ENCODE data around the gene RMRP. TPM values are rescaled to one million over a fixed set of nuclear protein-coding genes. Genes with fewer than 3 reads are reported as not detected.

Gene RMRP
- total RNA-seq, 1 donor from 2014 or later, result 15,747 TPM

GRCh38 chr9:35688558-35689541, 31.0 kb upstream of the RMRP start:
- no peak for ATAC-seq
- no peak for DNase-seq (ENCODE audit: missing footprints)
- intact Hi-C loops (cut with DNase I), result no loop called here

GRCh38 chr9:35687972-35688557, 30.2 kb upstream of the RMRP start:
- intact Hi-C loops (cut with DNase I), result no loop called here
- no peak for ATAC-seq
- DNase-seq (ENCODE audit: missing footprints), result no peak

DNA sequence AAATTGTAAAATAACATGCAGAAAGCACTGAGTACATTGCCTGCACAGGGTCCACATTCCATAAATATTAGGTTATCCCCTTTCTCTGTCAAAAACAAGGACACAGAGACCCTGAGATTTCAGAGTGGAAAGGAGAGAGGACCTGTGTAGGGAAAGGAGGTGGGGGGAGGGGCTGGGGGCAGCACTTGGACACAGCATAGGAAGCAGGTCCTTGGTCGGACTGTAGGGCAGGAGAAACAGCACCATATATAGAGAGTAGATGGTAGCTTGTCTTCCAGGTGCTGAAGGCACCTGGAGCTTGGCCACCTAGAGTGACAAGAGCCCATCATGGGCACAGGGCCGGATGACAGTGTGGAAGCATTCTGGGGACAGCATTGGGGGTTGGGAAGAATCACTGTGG, 29.5 kb upstream of the RMRP start:
- intact Hi-C loops (cut with DNase I), result no loop called here
- ATAC-seq, result no peak
- DNase-seq (ENCODE audit: missing footprints), result no peak

DNA sequence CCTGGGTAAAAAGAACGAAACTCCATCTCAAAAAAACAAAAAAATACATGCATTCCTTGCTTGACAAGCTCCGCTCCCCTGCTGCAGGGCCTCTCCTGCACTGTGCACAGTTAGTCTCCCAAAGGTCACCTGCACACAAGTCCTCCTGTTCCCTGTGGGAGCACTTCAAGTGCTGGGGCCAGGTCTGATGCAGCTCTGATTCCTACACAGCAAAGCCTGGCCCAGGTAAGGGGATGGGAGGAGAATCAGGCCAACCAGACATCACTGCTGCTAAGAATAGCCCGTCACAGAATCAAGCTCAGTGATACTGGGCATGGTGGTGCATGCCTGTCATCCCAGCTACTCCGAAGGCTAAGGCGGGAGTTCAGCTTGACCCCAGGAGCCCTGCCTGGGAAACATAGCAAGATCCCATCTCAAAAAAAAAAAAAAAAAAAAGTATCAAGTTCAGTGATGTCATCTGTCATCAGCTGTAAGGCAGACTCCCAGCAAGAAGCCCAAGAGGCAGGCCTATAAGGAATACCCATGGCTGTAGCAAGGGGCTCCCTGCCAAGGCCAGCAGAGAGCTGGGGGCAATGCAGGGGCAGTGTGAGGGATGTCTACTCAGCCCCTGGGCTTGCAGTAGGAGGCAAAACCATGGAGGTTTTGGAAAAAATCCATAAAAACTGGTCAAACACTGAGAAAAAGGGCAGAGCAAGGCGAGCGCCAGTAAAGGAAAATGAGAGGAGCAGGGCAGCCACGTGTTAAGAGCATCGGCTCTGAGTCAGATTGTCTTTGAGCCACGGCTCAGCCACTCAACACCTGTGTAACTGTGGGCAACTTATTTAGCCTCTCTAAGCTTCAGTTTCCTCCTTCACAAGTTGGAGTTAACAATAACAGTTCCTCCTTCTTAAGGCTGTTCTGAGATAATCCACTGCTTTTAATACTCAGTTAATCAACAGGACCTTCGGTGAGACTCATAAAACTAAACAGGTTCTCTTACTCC, 28.7 kb upstream of the RMRP start:
- no peak for DNase-seq (ENCODE audit: missing footprints)
- ATAC-seq, result peak; percentile 30
- intact Hi-C loops (cut with DNase I), result no loop called here

- no peak for DNase-seq (ENCODE audit: missing footprints)
- ATAC-seq, result no peak
- intact Hi-C loops (cut with DNase I), result no loop called here
Observed at GRCh38 chr9:35685506-35685905, 27.7 kb upstream of the RMRP start.

DNA sequence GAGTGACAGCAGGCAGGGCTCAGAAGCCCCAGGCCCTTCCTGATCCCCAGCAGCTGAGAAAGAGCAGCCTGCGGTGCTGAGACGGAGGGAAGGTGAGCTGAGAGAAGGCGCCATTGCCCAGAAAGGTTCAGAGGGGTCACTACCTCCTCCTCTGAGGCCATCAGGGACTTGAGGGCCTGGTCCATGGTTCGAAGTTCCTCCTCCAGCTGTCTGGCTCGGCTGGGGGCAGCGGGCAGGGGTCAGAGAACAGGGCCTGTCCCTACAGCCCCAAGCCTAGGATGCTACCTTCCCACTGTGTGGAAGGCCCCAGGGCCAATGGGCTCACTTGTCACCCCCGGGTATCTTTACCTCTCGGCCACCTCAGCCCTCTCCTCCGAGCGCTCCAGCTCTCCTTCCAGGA, 27.1 kb upstream of the RMRP start:
- DNase-seq (ENCODE audit: missing footprints), result no peak
- ATAC-seq, result no peak
- intact Hi-C loops (cut with DNase I), result no loop called here

- intact Hi-C loops (cut with DNase I), result no loop called here
- DNase-seq (ENCODE audit: missing footprints), result no peak
- no peak for ATAC-seq
Observed at GRCh38 chr9:35683323-35683722, 25.5 kb upstream of the RMRP start.

- DNase-seq (ENCODE audit: missing footprints), result no peak
- ATAC-seq, result no peak
- intact Hi-C loops (cut with DNase I), result no loop called here
Observed at GRCh38 chr9:35682520-35683315, 24.9 kb upstream of the RMRP start.

DNA sequence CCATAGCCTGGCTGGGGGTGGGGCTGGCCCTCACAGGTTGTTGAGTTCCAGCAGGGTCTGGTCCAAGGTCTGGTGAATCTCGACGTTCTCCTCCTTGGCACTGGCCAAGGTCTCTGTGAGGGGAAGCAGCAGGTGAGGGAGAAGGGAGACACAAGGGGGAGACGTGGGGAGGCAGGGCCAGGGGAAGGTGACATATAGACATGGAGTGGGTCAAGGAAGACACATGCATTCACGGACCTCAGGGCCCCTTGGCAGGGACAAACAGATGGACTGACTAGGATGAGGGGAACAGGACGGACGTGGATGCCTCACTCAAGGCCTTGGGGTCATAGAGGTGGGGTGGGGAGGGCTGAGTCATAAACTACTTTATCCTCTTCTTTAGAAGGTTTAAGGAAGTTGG, 24.2 kb upstream of the RMRP start:
- ATAC-seq, result no peak
- intact Hi-C loops (cut with DNase I), result no loop called here
- DNase-seq (ENCODE audit: missing footprints), result no peak

- DNase-seq (ENCODE audit: missing footprints) (no peak), ATAC-seq (no peak)
- intact Hi-C loops (cut with DNase I), result no loop called here
Observed at GRCh38 chr9:35681341-35682002, 23.7 kb upstream of the RMRP start.

DNA sequence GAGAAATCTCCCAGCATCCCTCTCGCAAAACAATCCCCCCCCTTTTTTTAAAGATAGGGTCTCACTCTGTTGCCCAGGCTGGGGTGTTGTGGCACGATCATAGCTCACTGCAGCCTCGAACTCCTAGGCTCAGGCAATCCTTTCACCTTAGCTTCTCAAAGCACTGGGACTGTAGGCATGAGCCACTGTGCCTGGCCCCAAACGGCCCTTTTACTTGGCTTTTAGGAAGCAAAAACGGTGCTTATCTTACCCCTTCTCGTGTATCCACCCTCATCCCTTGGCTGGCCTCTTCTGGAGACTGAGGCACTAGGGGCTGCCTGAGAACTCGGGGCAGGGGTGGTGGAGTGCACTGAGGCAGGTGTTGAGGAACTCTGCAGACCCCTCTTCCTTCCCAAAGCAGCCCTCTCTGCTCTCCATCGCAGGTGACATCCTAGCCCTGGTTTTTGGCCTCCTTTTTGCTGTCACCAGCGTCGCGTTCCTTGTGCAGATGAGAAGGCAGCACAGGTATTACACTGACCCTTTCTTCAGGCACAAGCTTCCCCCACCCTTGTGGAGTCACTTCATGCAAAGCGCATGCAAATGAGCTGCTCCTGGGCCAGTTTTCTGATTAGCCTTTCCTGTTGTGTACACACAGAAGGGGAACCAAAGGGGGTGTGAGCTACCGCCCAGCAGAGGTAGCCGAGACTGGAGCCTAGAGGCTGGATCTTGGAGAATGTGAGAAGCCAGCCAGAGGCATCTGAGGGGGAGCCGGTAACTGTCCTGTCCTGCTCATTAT, 22.7 kb upstream of the RMRP start:
- ATAC-seq (no peak), DNase-seq (ENCODE audit: missing footprints) (no peak)
- intact Hi-C loops (cut with DNase I), result no loop called here

DNA sequence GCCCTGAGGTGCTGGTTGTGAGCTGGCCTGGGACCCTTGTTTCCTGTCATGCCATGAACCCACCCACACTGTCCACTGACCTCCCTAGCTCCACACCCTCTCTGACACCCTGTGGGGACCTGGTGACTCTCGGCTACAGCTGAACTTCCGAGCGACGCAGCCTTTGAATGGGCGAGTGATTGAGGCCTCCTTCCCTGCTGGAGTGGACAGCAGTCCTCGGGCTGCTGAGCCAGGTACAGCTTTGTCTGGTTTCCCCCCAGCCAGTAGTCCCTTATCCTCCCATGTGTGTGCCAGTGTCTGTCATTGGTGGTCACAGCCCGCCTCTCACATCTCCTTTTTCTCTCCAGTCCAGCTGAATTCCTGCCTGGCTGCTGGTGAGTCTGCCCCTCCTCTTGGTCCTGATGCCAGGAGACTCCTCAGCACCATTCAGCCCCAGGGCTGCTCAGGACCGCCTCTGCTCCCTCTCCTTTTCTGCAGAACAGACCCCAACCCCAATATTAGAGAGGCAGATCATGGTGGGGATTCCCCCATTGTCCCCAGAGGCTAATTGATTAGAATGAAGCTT, 22.0 kb upstream of the RMRP start:
- intact Hi-C loops (cut with DNase I), result no loop called here
- DNase-seq (ENCODE audit: missing footprints) (no peak), ATAC-seq (no peak)

DNA sequence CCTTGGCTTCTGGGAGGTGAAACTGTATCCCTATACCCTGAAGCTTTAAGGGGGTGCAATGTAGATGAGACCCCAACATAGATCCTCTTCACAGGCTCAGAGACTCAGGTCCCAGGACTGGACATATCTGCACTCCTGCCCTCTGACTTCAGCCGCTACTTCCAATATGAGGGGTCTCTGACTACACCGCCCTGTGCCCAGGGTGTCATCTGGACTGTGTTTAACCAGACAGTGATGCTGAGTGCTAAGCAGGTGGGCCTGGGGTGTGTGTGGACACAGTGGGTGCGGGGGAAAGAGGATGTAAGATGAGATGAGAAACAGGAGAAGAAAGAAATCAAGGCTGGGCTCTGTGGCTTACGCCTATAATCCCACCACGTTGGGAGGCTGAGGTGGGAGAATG, 21.3 kb upstream of the RMRP start:
- DNase-seq (ENCODE audit: missing footprints) (no peak), ATAC-seq (no peak)
- intact Hi-C loops (cut with DNase I), result no loop called here

DNA sequence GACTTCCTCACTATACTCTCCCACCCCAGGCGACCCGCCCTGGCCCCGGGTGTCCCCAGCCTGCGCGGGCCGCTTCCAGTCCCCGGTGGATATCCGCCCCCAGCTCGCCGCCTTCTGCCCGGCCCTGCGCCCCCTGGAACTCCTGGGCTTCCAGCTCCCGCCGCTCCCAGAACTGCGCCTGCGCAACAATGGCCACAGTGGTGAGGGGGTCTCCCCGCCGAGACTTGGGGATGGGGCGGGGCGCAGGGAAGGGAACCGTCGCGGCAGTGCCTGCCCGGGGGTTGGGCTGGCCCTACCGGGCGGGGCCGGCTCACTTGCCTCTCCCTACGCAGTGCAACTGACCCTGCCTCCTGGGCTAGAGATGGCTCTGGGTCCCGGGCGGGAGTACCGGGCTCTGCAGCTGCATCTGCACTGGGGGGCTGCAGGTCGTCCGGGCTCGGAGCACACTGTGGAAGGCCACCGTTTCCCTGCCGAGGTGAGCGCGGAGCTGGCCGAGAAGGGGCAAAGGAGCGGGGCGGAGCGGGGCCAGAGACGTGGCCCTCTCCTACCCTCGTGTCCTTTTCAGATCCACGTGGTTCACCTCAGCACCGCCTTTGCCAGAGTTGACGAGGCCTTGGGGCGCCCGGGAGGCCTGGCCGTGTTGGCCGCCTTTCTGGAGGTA, 18.0 kb upstream of the RMRP start:
- intact Hi-C loops (cut with DNase I), result no loop called here
- peak; percentile 62 for ATAC-seq
- DNase-seq (ENCODE audit: missing footprints), result peak; percentile 65

DNA sequence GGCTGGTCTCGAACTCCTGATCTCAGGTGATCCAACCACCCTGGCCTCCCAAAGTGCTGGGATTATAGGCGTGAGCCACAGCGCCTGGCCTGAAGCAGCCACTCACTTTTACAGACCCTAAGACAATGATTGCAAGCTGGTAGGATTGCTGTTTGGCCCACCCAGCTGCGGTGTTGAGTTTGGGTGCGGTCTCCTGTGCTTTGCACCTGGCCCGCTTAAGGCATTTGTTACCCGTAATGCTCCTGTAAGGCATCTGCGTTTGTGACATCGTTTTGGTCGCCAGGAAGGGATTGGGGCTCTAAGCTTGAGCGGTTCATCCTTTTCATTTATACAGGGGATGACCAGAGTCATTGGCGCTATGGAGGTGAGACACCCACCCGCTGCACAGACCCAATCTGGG, 17.4 kb upstream of the RMRP start:
- DNase-seq (ENCODE audit: missing footprints), result no peak
- intact Hi-C loops (cut with DNase I), result no loop called here
- ATAC-seq, result peak; percentile 2

DNA sequence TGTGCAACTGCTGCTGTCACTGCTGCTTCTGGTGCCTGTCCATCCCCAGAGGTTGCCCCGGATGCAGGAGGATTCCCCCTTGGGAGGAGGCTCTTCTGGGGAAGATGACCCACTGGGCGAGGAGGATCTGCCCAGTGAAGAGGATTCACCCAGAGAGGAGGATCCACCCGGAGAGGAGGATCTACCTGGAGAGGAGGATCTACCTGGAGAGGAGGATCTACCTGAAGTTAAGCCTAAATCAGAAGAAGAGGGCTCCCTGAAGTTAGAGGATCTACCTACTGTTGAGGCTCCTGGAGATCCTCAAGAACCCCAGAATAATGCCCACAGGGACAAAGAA, 16.2 kb upstream of the RMRP start:
- DNase-seq (ENCODE audit: missing footprints), result no peak
- intact Hi-C loops (cut with DNase I), result no loop called here
- ATAC-seq, result no peak
